ENCODE measurements around the gene ZDHHC1. TPM values are rescaled to one million over a fixed set of nuclear protein-coding genes. Genes with fewer than 3 reads are reported as not detected.

The ZDHHC1 gene
- polyA plus RNA-seq, 1 of the 3 experiments (the other 2 are of a cell fraction) = 15.8 TPM

GRCh38 chr16:67456391-67457081 is 40.3 kb upstream of the ZDHHC1 start:
- CTCF ChIA-PET = interaction anchor here (0.7 to 2.9 kb wide), 9 partner anchors 8 to 360 kb away, joined by 3 to 18 read pairs (median 4); partner anchors contain the start of gene ATP6V0D1
- peak overlapping the region in 1 of 2 experiments; percentile 36; a peak in 1 of 4 replicates for H3K27ac ChIP-seq (ENCODE audit: low read depth in 2 of 2, low read length in 1 of 2)
- H4K20me1 ChIP-seq (ENCODE audit: insufficient read depth) = peaks cover 62% of the 10 kb centered on the region

GRCh38 chr16:67454852-67455251 is 38.6 kb upstream of the ZDHHC1 start:
- peaks cover 13% of the 10 kb centered on the region; the same call in 1 of the 2 replicates for H3K79me2 ChIP-seq (ENCODE audit: insufficient read depth)
- H3K4me1 ChIP-seq (ENCODE audit: control insufficient read depth in 1 of 2, insufficient read depth in 2 of 2, low read depth in 1 of 2, low read length in 1 of 2) = peaks cover 8 to 34% of the 10 kb centered on the region in 2 experiments; a peak in 3 of 4 replicates
- ChIA-PET CTCF (interaction anchor here (2.9 kb wide), 1 partner anchor 11 kb away, joined by 18 read pairs; no protein-coding TSS in a partner anchor), POLR2A (no interaction called here)
- H4K20me1 ChIP-seq (ENCODE audit: insufficient read depth) = peaks cover 49% of the 10 kb centered on the region
- no peak overlapping the region for H3K9ac ChIP-seq
- H3K9me2 ChIP-seq = no peaks in the 10 kb centered on the region
- H3K9me3 ChIP-seq = no peaks in the 10 kb centered on the region
- no peak overlapping the region for H3K4me3 ChIP-seq (ENCODE audit: low read depth in 2 of 2, low read length in 1 of 2)
- H3K27me3 ChIP-seq (ENCODE audit: insufficient read depth) = no peaks in the 10 kb centered on the region
- WGBS (ENCODE audit: low lambda C conversion rate) = 95% methylated on average over 4 of the region's 6 CpGs
- H3K4me2 ChIP-seq = no peak overlapping the region
- DNase-seq = no peak
- H3F3A ChIP-seq (replicated peaks; ENCODE audit: insufficient read depth) = no peaks in the 10 kb centered on the region
- TF ChIP-seq POLR2AphosphoS5 (IDR thresholded peaks at IDR 0.05; ENCODE audit: low read depth, low read length) (no peak), RXRA (IDR thresholded peaks at IDR 0.05; ENCODE audit: borderline replicate concordance, low read depth) (no peak), IRF3 (IDR thresholded peaks at IDR 0.05; ENCODE audit: low read depth, low read length) (no peak), FOXM1 (IDR thresholded peaks at IDR 0.05; ENCODE audit: low read depth) (no peak), TEAD4 (IDR thresholded peaks at IDR 0.05; ENCODE audit: borderline replicate concordance, insufficient read depth) (no peak), TAF1 (IDR thresholded peaks at IDR 0.05; ENCODE audit: borderline replicate concordance, low read depth, low read length) (no peak)
- peaks cover 0 to 5% of the 10 kb centered on the region in 2 experiments for H3K36me3 ChIP-seq (replicated peaks in 1 of 2; ENCODE audit: control insufficient read depth in 1 of 2, insufficient read depth in 2 of 2, low read length in 1 of 2)
- H3K27ac ChIP-seq (ENCODE audit: low read depth in 2 of 2, low read length in 1 of 2) = no peak overlapping the region
- no peak overlapping the region for H2AFZ ChIP-seq (ENCODE audit: low read depth)

More at GRCh38 chr16:67456391-67457081, 40.3 kb upstream of the ZDHHC1 start:
- Histone ChIP-seq H3K27me3 (ENCODE audit: insufficient read depth) (no peaks in the 10 kb centered on the region), H3K4me2 (no peak overlapping the region), H3K9me3 (no peaks in the 10 kb centered on the region), H3K9ac (no peak overlapping the region), H3K9me2 (no peaks in the 10 kb centered on the region), H3K36me3 (replicated peaks in 1 of 2; ENCODE audit: control insufficient read depth in 1 of 2, insufficient read depth in 2 of 2, low read length in 1 of 2) (peaks cover 0 to 9% of the 10 kb centered on the region in 2 experiments), H3K4me3 (ENCODE audit: low read depth in 2 of 2, low read length in 1 of 2) (no peak overlapping the region), H3K4me1 (ENCODE audit: control insufficient read depth in 1 of 2, insufficient read depth in 2 of 2, low read depth in 1 of 2, low read length in 1 of 2) (peaks cover 14 to 49% of the 10 kb centered on the region in 2 experiments; a peak in 3 of 4 replicates), H2AFZ (ENCODE audit: low read depth) (no peak overlapping the region), H3F3A (replicated peaks; ENCODE audit: insufficient read depth) (no peaks in the 10 kb centered on the region), H3K79me2 (ENCODE audit: insufficient read depth) (peaks cover 29% of the 10 kb centered on the region)
- WGBS (ENCODE audit: low lambda C conversion rate) = 76% methylated on average over 5 of the region's 6 CpGs
- peak; percentile 51 for DNase-seq
- TF ChIP-seq IRF3 (IDR thresholded peaks at IDR 0.05; ENCODE audit: low read depth, low read length) = no peak
- peak; percentile 12; the same call in 1 of the 2 replicates for TF ChIP-seq SMC3 (IDR thresholded peaks at IDR 0.05; ENCODE audit: low read depth, low read length)
- peak; percentile 54 for TF ChIP-seq CTCF (IDR thresholded peaks at IDR 0.05)
- no peak for TF ChIP-seq POLR2AphosphoS5 (IDR thresholded peaks at IDR 0.05; ENCODE audit: low read depth, low read length)
- POLR2A ChIA-PET = no interaction called here
